ENCODE results near the gene TMEM154.
A peak's percentile ranks its signal among the peaks of the same experiment; 100 is the strongest.

TMEM154 gene

GRCh38 chr4:152591876-152592275, 87.9 kb downstream of the TMEM154 start:
- DNase-seq (ENCODE audit: low read depth) = no peak

- DNase-seq (ENCODE audit: low read depth) = peak; percentile 22
Measured at GRCh38 chr4:152591396-152591795, 88.4 kb downstream of the TMEM154 start.

GRCh38 chr4:152590179-152591031, 89.4 kb downstream of the TMEM154 start:
- DNase-seq (ENCODE audit: low read depth) = no peak

GRCh38 chr4:152588869-152589268, 90.9 kb downstream of the TMEM154 start:
- DNase-seq (ENCODE audit: low read depth) = no peak

GRCh38 chr4:152587127-152587526, 92.7 kb downstream of the TMEM154 start:
- DNase-seq (ENCODE audit: low read depth) = no peak

GRCh38 chr4:152586668-152587067, 93.1 kb downstream of the TMEM154 start:
- no peak for DNase-seq (ENCODE audit: low read depth)

GRCh38 chr4:152585023-152585441, 94.8 kb downstream of the TMEM154 start:
- no peak for DNase-seq (ENCODE audit: low read depth)

GRCh38 chr4:152581536-152582160, 98.1 kb downstream of the TMEM154 start:
- DNase-seq (ENCODE audit: low read depth) = no peak

- DNase-seq (ENCODE audit: low read depth) = no peak
Measured at GRCh38 chr4:152579916-152580315, 99.9 kb downstream of the TMEM154 start.

GRCh38 chr4:152579107-152579764, 100.6 kb downstream of the TMEM154 start:
- DNase-seq (ENCODE audit: low read depth) = no peak

- no peak for DNase-seq (ENCODE audit: low read depth)
Measured at GRCh38 chr4:152578670-152579069, 101.1 kb downstream of the TMEM154 start.

GRCh38 chr4:152577708-152578396, 101.9 kb downstream of the TMEM154 start:
- no peak for DNase-seq (ENCODE audit: low read depth)

- no peak for DNase-seq (ENCODE audit: low read depth)
Measured at GRCh38 chr4:152575533-152575932, 104.3 kb downstream of the TMEM154 start.

GRCh38 chr4:152573861-152574260, 105.9 kb downstream of the TMEM154 start:
- DNase-seq (ENCODE audit: low read depth) = no peak

- no peak for DNase-seq (ENCODE audit: low read depth)
Measured at GRCh38 chr4:152572417-152573086, 107.2 kb downstream of the TMEM154 start.

GRCh38 chr4:152571770-152572169, 108.0 kb downstream of the TMEM154 start:
- no peak for DNase-seq (ENCODE audit: low read depth)

- no peak for DNase-seq (ENCODE audit: low read depth)
Measured at GRCh38 chr4:152571296-152571695, 108.5 kb downstream of the TMEM154 start.

Data from activated T-cell treated with anti-CD3 and anti-CD28 coated beads for 48 hours (primary cell).